ENCODE data around the gene RASA4.
"Not testable (repeated sequence)": the region's sequence is repeated elsewhere in the genome, so short reads cannot be mapped to it uniquely, and the experiment has no call there.

DNA sequence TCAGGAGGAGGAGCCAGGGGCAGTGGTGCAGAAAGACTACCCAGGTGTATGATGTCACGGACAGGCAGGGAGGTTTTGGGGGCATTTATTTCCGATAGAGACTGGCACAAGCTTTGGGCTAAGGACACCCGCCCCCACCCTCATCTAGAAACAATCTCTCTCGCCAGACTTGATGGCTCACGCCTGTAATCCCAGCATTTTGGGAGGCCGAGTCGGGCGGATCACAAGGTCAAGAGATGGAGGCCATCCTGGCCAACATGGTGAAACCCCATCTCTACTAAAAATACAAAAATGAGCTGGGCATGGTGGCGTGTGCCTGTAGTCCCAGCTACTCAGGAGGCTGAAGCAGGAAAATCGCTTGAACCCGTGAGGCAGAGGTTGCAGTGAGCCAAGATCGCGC lies 20.4 kb upstream of the RASA4 start:
- not testable (repeated sequence) for TF ChIP-seq POLR2A (IDR thresholded peaks at IDR 0.05; ENCODE audit: low read depth, low read length); RCOR1 (IDR thresholded peaks at IDR 0.05; ENCODE audit: insufficient replicate concordance, low read length); SMC3 (IDR thresholded peaks at IDR 0.05; ENCODE audit: low read depth, low read length); MAZ (IDR thresholded peaks at IDR 0.05; ENCODE audit: borderline replicate concordance, low read depth, low read length); RAD21 (IDR thresholded peaks at IDR 0.05; ENCODE audit: low read length); CEBPB (IDR thresholded peaks at IDR 0.05; ENCODE audit: low read depth, low read length); CHD1 (IDR thresholded peaks at IDR 0.05; ENCODE audit: low read depth, low read length); MAFK (IDR thresholded peaks at IDR 0.05; ENCODE audit: low read depth, low read length); MXI1 (IDR thresholded peaks at IDR 0.05; ENCODE audit: borderline replicate concordance, low read depth, low read length); NFE2L2 (IDR thresholded peaks at IDR 0.05; ENCODE audit: low read depth, low read length)
- TF ChIP-seq, protein P1, sequence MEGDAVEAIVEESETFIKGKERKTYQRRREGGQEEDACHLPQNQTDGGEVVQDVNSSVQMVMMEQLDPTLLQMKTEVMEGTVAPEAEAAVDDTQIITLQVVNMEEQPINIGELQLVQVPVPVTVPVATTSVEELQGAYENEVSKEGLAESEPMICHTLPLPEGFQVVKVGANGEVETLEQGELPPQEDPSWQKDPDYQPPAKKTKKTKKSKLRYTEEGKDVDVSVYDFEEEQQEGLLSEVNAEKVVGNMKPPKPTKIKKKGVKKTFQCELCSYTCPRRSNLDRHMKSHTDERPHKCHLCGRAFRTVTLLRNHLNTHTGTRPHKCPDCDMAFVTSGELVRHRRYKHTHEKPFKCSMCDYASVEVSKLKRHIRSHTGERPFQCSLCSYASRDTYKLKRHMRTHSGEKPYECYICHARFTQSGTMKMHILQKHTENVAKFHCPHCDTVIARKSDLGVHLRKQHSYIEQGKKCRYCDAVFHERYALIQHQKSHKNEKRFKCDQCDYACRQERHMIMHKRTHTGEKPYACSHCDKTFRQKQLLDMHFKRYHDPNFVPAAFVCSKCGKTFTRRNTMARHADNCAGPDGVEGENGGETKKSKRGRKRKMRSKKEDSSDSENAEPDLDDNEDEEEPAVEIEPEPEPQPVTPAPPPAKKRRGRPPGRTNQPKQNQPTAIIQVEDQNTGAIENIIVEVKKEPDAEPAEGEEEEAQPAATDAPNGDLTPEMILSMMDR (conservative IDR thresholded peaks at IDR 0.05; ENCODE audit: low read depth, low read length): not testable (repeated sequence)
- TF ChIP-seq, protein P2, sequence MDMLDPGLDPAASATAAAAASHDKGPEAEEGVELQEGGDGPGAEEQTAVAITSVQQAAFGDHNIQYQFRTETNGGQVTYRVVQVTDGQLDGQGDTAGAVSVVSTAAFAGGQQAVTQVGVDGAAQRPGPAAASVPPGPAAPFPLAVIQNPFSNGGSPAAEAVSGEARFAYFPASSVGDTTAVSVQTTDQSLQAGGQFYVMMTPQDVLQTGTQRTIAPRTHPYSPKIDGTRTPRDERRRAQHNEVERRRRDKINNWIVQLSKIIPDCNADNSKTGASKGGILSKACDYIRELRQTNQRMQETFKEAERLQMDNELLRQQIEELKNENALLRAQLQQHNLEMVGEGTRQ (IDR thresholded peaks at IDR 0.05; ENCODE audit: low read depth, low read length): not testable (repeated sequence)
